SK-N-DZ (cell line): ENCODE results near the gene USP25.

Experiments
- DNase-seq: peaks from one replicate; pipeline ENCODE4 v3.0.0-alpha.2; 2015; ENCODE audit warnings: low spot score

The USP25 gene

GRCh38 chr21:15815285-15815684 is 85.5 kb downstream of the USP25 start:
- DNase-seq, result no peak

GRCh38 chr21:15820327-15820726 is 90.5 kb downstream of the USP25 start:
- DNase-seq, result no peak

- no peak for DNase-seq
These were observed 91.1 kb downstream of the USP25 start for GRCh38 chr21:15820852-15821379.

- no peak for DNase-seq
These were observed 93.8 kb downstream of the USP25 start for GRCh38 chr21:15823486-15824150.

GRCh38 chr21:15825700-15826099 is 95.9 kb downstream of the USP25 start:
- no peak for DNase-seq

GRCh38 chr21:15826147-15826780 is 96.5 kb downstream of the USP25 start:
- peak; percentile 27 for DNase-seq

GRCh38 chr21:15826908-15827601 is 97.3 kb downstream of the USP25 start:
- no peak for DNase-seq

- DNase-seq, result no peak
These were observed 101.7 kb downstream of the USP25 start for GRCh38 chr21:15831497-15831896.

- no peak for DNase-seq
These were observed 107.9 kb downstream of the USP25 start for GRCh38 chr21:15837645-15838044.

GRCh38 chr21:15839026-15839425 is 109.2 kb downstream of the USP25 start:
- no peak for DNase-seq

GRCh38 chr21:15839601-15840000 is 109.8 kb downstream of the USP25 start:
- DNase-seq, result no peak

- DNase-seq, result no peak
These were observed 110.6 kb downstream of the USP25 start for GRCh38 chr21:15840406-15840805.

- no peak for DNase-seq
These were observed 112.2 kb downstream of the USP25 start for GRCh38 chr21:15841856-15842564.

- DNase-seq, result no peak
These were observed 112.7 kb downstream of the USP25 start for GRCh38 chr21:15842565-15842880.

- DNase-seq, result no peak
These were observed 114.0 kb downstream of the USP25 start for GRCh38 chr21:15843766-15844165.

- DNase-seq, result no peak
These were observed 119.1 kb downstream of the USP25 start for GRCh38 chr21:15848634-15849560.

- no peak for DNase-seq
These were observed 120.1 kb downstream of the USP25 start for GRCh38 chr21:15849927-15850326.

- DNase-seq, result no peak
These were observed 120.9 kb downstream of the USP25 start for GRCh38 chr21:15850645-15851044.

GRCh38 chr21:15852146-15852545 is 122.4 kb downstream of the USP25 start:
- no peak for DNase-seq

- no peak for DNase-seq
These were observed 123.3 kb downstream of the USP25 start for GRCh38 chr21:15853126-15853525.

GRCh38 chr21:15856813-15857212 is 127.0 kb downstream of the USP25 start:
- no peak for DNase-seq
